Activated CD4-positive, alpha-beta T cell treated with anti-CD3 and anti-CD28 coated beads, Interleukin-2, amount 50 U/mL, for 4 hours (primary cell): Measurements from ENCODE around the gene SLC9A8.

Source experiments
- DNase-seq, 2 experiments: peaks; one replicate each; pipeline ENCODE4 v3.0.0-alpha.2; 2020

SLC9A8 gene

GRCh38 chr20:49899541-49900383 lies 87.1 kb downstream of the SLC9A8 start:
- DNase-seq, result no peak

GRCh38 chr20:49901588-49901987 lies 89.0 kb downstream of the SLC9A8 start:
- DNase-seq, result no peak

- DNase-seq, result no peak
Observed at GRCh38 chr20:49904440-49905214, 92.0 kb downstream of the SLC9A8 start.

- no peak for DNase-seq
Observed at GRCh38 chr20:49905415-49906091, 92.9 kb downstream of the SLC9A8 start.

GRCh38 chr20:49906101-49906604 lies 93.5 kb downstream of the SLC9A8 start:
- no peak for DNase-seq

GRCh38 chr20:49906615-49907154 lies 94.1 kb downstream of the SLC9A8 start:
- DNase-seq, result no peak

- DNase-seq, result no peak
Observed at GRCh38 chr20:49907405-49908257, 95.0 kb downstream of the SLC9A8 start.

- no peak for DNase-seq
Observed at GRCh38 chr20:49908258-49908565, 95.6 kb downstream of the SLC9A8 start.

- no peak for DNase-seq
Observed at GRCh38 chr20:49909499-49910339, 97.1 kb downstream of the SLC9A8 start.

- no peak for DNase-seq
Observed at GRCh38 chr20:49910340-49910706, 97.7 kb downstream of the SLC9A8 start.

- no peak for DNase-seq
Observed at GRCh38 chr20:49913399-49914047, 100.9 kb downstream of the SLC9A8 start.

GRCh38 chr20:49914310-49915117 lies 101.9 kb downstream of the SLC9A8 start:
- DNase-seq, result no peak

GRCh38 chr20:49915118-49915379 lies 102.4 kb downstream of the SLC9A8 start:
- DNase-seq, result no peak

GRCh38 chr20:49915380-49916145 lies 102.9 kb downstream of the SLC9A8 start, which contains the start of gene SPATA2:
SPATA2 (minus strand) TSS chr20:49915529; CDS start chr20:49908490, 7,039 bp downstream.
- peak; percentile 89 to 90 for DNase-seq

GRCh38 chr20:49916146-49917002 lies 103.7 kb downstream of the SLC9A8 start:
- no peak for DNase-seq

- no peak for DNase-seq
Observed at GRCh38 chr20:49918446-49918845, 105.8 kb downstream of the SLC9A8 start.

GRCh38 chr20:49919009-49919408 lies 106.4 kb downstream of the SLC9A8 start:
- no peak for DNase-seq

GRCh38 chr20:49919461-49919860 lies 106.8 kb downstream of the SLC9A8 start:
- no peak for DNase-seq
